Glutamatergic neuron (in vitro differentiated cells): ENCODE measurements around the gene MARS1. TPM values are rescaled to one million over a fixed set of nuclear protein-coding genes. Genes with fewer than 3 reads are reported as not detected.

ENCODE experiments used
- DNase-seq: peaks from one replicate; pipeline ENCODE4 v3.0.0; 2022
- H3K27ac Mint-ChIP-seq: one replicate; pipeline ENCODE4 v1.8.0; 2020; ENCODE audit warnings: mild to moderate bottlenecking, mixed read lengths, inconsistent platforms; ENCODE audit not compliant: unreplicated experiment
- H3K27me3 Mint-ChIP-seq: one replicate; pipeline ENCODE4 v1.8.0; 2020; ENCODE audit warnings: mild to moderate bottlenecking, moderate library complexity, mixed read lengths, inconsistent platforms; ENCODE audit not compliant: unreplicated experiment
- H3K36me3 Mint-ChIP-seq: one replicate; pipeline ENCODE4 v1.8.0; 2020; ENCODE audit warnings: mild to moderate bottlenecking, mixed read lengths, inconsistent platforms; ENCODE audit not compliant: unreplicated experiment
- H3K4me1 Mint-ChIP-seq: one replicate; pipeline ENCODE4 v1.8.0; 2020; ENCODE audit warnings: mild to moderate bottlenecking, low read depth, mixed read lengths, inconsistent platforms; ENCODE audit not compliant: unreplicated experiment
- H3K4me3 Mint-ChIP-seq: one replicate; pipeline ENCODE4 v1.8.0; 2020; ENCODE audit warnings: mild to moderate bottlenecking, mixed read lengths, inconsistent platforms; ENCODE audit not compliant: unreplicated experiment
- H3K9me3 Mint-ChIP-seq: one replicate; pipeline ENCODE4 v1.8.0; 2020; ENCODE audit warnings: mild to moderate bottlenecking, moderate library complexity, mixed read lengths, inconsistent platforms; ENCODE audit not compliant: unreplicated experiment
- CTCF ChIP-seq: fragments of 200-600 bp; sonication (generic); IDR thresholded peaks from one replicate; pipeline ENCODE4 v1.5.0; 2021; ENCODE audit not compliant: partially characterized antibody, unreplicated experiment
- total RNA-seq: library from RNA; stranded (reverse); fragmentation: NEBNext Ultra II Directional; extraction: Animal tissue kit (Norgen Biotek cat#: 25700); gene quantifications from one replicate; pipeline ENCODE4 v1.2.1, GENCODE V29; 2021; ENCODE audit not compliant: unreplicated experiment

MARS1 gene
- total RNA-seq, 1 donor from 2014 or later = 870 TPM

GRCh38 chr12:57469296-57470164 lies 18.3 kb upstream of the MARS1 start:
- Mint-ChIP-seq H3K27me3 (peaks cover 12% of the 10 kb centered on the region), H3K4me1 (no peaks in the 10 kb centered on the region), H3K36me3 (peaks cover 22% of the 10 kb centered on the region), H3K27ac (no peak overlapping the region), H3K4me3 (no peak overlapping the region), H3K9me3 (peaks cover 8% of the 10 kb centered on the region)
- no peak for TF ChIP-seq CTCF
- no peak for DNase-seq

- Mint-ChIP-seq H3K4me1 (no peaks in the 10 kb centered on the region), H3K9me3 (peaks cover 8% of the 10 kb centered on the region), H3K27ac (no peak overlapping the region), H3K27me3 (peaks cover 10% of the 10 kb centered on the region), H3K4me3 (no peak overlapping the region), H3K36me3 (peaks cover 26% of the 10 kb centered on the region)
- no peak for TF ChIP-seq CTCF
- no peak for DNase-seq
Observed at GRCh38 chr12:57470286-57470969, 17.4 kb upstream of the MARS1 start.

- peaks cover 8% of the 10 kb centered on the region for H3K9me3 Mint-ChIP-seq
- H3K4me1 Mint-ChIP-seq = no peaks in the 10 kb centered on the region
- no peak for DNase-seq
- no peak overlapping the region for H3K27ac Mint-ChIP-seq
- no peak for TF ChIP-seq CTCF
- H3K27me3 Mint-ChIP-seq = peaks cover 9% of the 10 kb centered on the region
- H3K36me3 Mint-ChIP-seq = peaks cover 26% of the 10 kb centered on the region
- H3K4me3 Mint-ChIP-seq = no peak overlapping the region
Observed at GRCh38 chr12:57470970-57471656, 16.8 kb upstream of the MARS1 start.

- Mint-ChIP-seq H3K9me3 (peaks cover 8% of the 10 kb centered on the region), H3K27ac (no peak overlapping the region), H3K27me3 (peaks cover 10% of the 10 kb centered on the region), H3K4me3 (no peak overlapping the region), H3K36me3 (peaks cover 29% of the 10 kb centered on the region), H3K4me1 (no peaks in the 10 kb centered on the region)
- no peak for TF ChIP-seq CTCF
- DNase-seq = no peak
Observed at GRCh38 chr12:57471661-57472060, 16.2 kb upstream of the MARS1 start.
